Stimulated activated CD4-positive, alpha-beta T cell treated with anti-CD3 and anti-CD28 coated beads, Interleukin-12 subunit alpha, Interleukin-12 subunit beta, amount 100 ng/mL, for 48 hours (primary cell): ENCODE data around the gene TRIM40.

Source experiments
- DNase-seq, 3 donors: peaks; one replicate each; pipeline ENCODE4 v3.0.0-alpha.2; 2020; ENCODE audit warnings: low read depth in 2 of 3, low spot score in 1 of 3

Gene TRIM40

GRCh38 chr6:30147096-30147495 lies 11.2 kb downstream of the TRIM40 start:
- no peak for DNase-seq

GRCh38 chr6:30149234-30149633 lies 13.3 kb downstream of the TRIM40 start:
- no peak for DNase-seq

- no peak for DNase-seq
Measured at GRCh38 chr6:30149858-30150550, 14.1 kb downstream of the TRIM40 start.

- DNase-seq: no peak
Measured at GRCh38 chr6:30150671-30151395, 14.9 kb downstream of the TRIM40 start.

- DNase-seq: no peak
Measured at GRCh38 chr6:30151580-30151979, 15.6 kb downstream of the TRIM40 start.

- DNase-seq: no peak
Measured at GRCh38 chr6:30152016-30152673, 16.2 kb downstream of the TRIM40 start.

- no peak for DNase-seq
Measured at GRCh38 chr6:30152910-30153610, 17.1 kb downstream of the TRIM40 start.

GRCh38 chr6:30154061-30154460 lies 18.1 kb downstream of the TRIM40 start:
- DNase-seq: no peak

GRCh38 chr6:30154709-30155519 lies 19.0 kb downstream of the TRIM40 start:
- no peak for DNase-seq

- no peak for DNase-seq
Measured at GRCh38 chr6:30155520-30156261, 19.8 kb downstream of the TRIM40 start.

- DNase-seq: no peak
Measured at GRCh38 chr6:30156262-30156599, 20.3 kb downstream of the TRIM40 start.

GRCh38 chr6:30156774-30157173 lies 20.8 kb downstream of the TRIM40 start:
- no peak for DNase-seq

GRCh38 chr6:30157581-30157980 lies 21.6 kb downstream of the TRIM40 start:
- no peak for DNase-seq

- no peak for DNase-seq
Measured at GRCh38 chr6:30157999-30158398, 22.1 kb downstream of the TRIM40 start.

- peak in 1 of 3 donors; percentile 34 for DNase-seq
Measured at GRCh38 chr6:30158475-30159040, 22.6 kb downstream of the TRIM40 start.

GRCh38 chr6:30160008-30160784 lies 24.3 kb downstream of the TRIM40 start:
- DNase-seq: no peak

GRCh38 chr6:30160785-30161531 lies 25.0 kb downstream of the TRIM40 start, which contains the start of gene TRIM10:
Gene TRIM10, minus strand, starts transcription at chr6:30161211. Its CDS starts 353 bp downstream, at chr6:30160858.
- DNase-seq: no peak
